Osteoblast (primary cell): ENCODE measurements around the gene PRUNE1. TPM values are rescaled to one million over a fixed set of nuclear protein-coding genes. Genes with fewer than 3 reads are reported as not detected.

Source experiments
- DNase-seq: peaks from one replicate; pipeline ENCODE4 v3.0.0; 2011; ENCODE audit warnings: low spot score, mixed read lengths; ENCODE audit not compliant: insufficient read length; ENCODE audit errors: missing footprints
- H2AFZ ChIP-seq: 2 replicates; pipeline ENCODE4 v1.6.0; 2011; ENCODE audit warnings: mild to moderate bottlenecking, low read length
- H3K27ac ChIP-seq: 2 replicates; pipeline ENCODE4 v1.5.1; 2011; ENCODE audit warnings: mild to moderate bottlenecking, low read depth, low read length, moderate library complexity
- H3K27me3 ChIP-seq: 2 replicates; pipeline ENCODE4 v1.6.0; 2012; ENCODE audit warnings: mild to moderate bottlenecking, control low read depth, inconsistent platforms, low read length, moderate library complexity; ENCODE audit not compliant: insufficient read depth
- H3K36me3 ChIP-seq: 2 replicates; pipeline ENCODE4 v1.5.1; 2011; ENCODE audit warnings: mild to moderate bottlenecking, low read length, control low read depth, moderate library complexity; ENCODE audit not compliant: insufficient read depth
- H3K4me1 ChIP-seq: 2 replicates; pipeline ENCODE4 v1.5.1; 2011; ENCODE audit warnings: mild to moderate bottlenecking, low read length, control low read depth, moderate library complexity; ENCODE audit not compliant: insufficient read depth
- H3K4me2 ChIP-seq: 2 replicates; pipeline ENCODE4 v1.6.0; 2011; ENCODE audit warnings: mild to moderate bottlenecking, low read length; ENCODE audit not compliant: insufficient read depth
- H3K4me3 ChIP-seq: fragments of 200-600 bp; sonication (generic); 3 replicates; pipeline ENCODE4 v1.5.1; 2012; ENCODE audit warnings: mild to moderate bottlenecking, low read length, inconsistent platforms; ENCODE audit not compliant: insufficient read depth
- H3K79me2 ChIP-seq: 2 replicates; pipeline ENCODE4 v1.6.0; 2012; ENCODE audit warnings: mild to moderate bottlenecking, low read length, control low read depth, inconsistent platforms; ENCODE audit not compliant: insufficient read depth
- H3K9me3 ChIP-seq: 2 replicates; pipeline ENCODE4 v1.5.1; 2011; ENCODE audit warnings: low read depth, low read length, control low read depth
- H4K20me1 ChIP-seq: 2 replicates; pipeline ENCODE4 v1.6.0; 2012; ENCODE audit warnings: mild to moderate bottlenecking, low read length, control low read depth; ENCODE audit not compliant: insufficient read depth
- total RNA-seq: library from RNA; depleted of rRNA; stranded (reverse); fragments of >200 nt; gene quantifications from 2 replicates; pipeline ENCODE4 v1.2.3, GENCODE V29; 2012
- TF ChIP-seq, protein P1 (sequence below): IDR thresholded peaks from 2 replicates; pipeline ENCODE4 v1.5.1; 2011; ENCODE audit warnings: mild to moderate bottlenecking, low read depth, low read length, moderate library complexity; ENCODE audit errors: extremely low read depth

Gene PRUNE1
- total RNA-seq, 1 donor = 11.6 TPM

DNA sequence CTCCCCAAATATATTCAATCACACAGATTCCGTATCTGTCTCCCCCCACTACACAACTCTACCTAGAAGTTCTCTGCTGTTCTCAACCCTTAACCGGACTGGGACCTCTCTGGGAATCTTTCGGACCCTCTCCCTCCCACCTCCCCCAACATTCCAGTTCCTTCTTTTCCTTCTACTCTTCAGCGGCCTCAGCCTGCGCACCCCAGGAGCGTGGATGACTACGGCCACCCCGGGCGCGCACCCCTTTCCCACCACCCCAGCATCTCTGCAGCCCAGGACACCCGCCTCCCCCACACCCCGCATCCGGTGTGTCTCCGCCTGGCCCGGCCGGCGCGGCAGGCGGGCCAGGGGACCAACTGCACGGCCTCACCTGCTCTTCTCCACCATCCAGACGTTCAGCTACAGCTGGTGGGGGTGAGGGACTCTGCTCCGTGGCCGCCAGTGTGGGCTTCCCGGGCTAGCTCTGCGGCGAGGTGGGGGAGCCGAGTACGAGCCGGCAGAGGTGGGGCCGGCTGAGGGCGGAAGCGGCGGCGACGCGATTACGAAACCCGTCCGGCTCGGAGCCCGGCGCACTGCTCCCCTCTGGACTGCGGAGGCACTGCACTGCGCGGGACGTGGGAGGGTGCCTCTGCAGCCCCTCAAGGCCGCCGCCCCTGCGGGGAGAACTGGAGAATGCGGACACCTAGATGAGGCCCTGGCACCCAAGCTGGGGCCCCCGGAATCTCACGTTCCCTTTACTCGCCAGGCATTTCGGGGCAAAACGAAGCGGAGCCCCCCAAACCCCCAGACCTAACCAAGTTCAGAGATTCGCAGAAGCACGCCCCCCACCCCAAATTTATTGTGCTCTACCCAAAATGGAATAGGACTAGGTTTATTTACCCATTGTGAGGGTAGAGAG is 51.1 kb downstream of the PRUNE1 start, which contains the start of gene CDC42SE1:
Gene CDC42SE1 (minus strand): TSS at position 514 of the 898 bp plus-strand sequence. CDS start 3,892 bp downstream, outside the sequence.
- peaks cover 43% of the 10 kb centered on the region for H3K4me1 ChIP-seq
- no peaks in the 10 kb centered on the region for H3K27me3 ChIP-seq
- peak within 1 kb of the TSS; percentile 100 for H3K4me2 ChIP-seq
- TF ChIP-seq, protein P1, sequence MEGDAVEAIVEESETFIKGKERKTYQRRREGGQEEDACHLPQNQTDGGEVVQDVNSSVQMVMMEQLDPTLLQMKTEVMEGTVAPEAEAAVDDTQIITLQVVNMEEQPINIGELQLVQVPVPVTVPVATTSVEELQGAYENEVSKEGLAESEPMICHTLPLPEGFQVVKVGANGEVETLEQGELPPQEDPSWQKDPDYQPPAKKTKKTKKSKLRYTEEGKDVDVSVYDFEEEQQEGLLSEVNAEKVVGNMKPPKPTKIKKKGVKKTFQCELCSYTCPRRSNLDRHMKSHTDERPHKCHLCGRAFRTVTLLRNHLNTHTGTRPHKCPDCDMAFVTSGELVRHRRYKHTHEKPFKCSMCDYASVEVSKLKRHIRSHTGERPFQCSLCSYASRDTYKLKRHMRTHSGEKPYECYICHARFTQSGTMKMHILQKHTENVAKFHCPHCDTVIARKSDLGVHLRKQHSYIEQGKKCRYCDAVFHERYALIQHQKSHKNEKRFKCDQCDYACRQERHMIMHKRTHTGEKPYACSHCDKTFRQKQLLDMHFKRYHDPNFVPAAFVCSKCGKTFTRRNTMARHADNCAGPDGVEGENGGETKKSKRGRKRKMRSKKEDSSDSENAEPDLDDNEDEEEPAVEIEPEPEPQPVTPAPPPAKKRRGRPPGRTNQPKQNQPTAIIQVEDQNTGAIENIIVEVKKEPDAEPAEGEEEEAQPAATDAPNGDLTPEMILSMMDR = peak; percentile 50
- peak; percentile 96 for DNase-seq
- peaks cover 27% of the 10 kb centered on the region for H3K36me3 ChIP-seq
- H3K27ac ChIP-seq = peak within 1 kb of the TSS; percentile 94
- H3K9me3 ChIP-seq = no peaks in the 10 kb centered on the region
- peaks cover 88% of the 10 kb centered on the region for H3K79me2 ChIP-seq
- H3K4me3 ChIP-seq = peak within 1 kb of the TSS; percentile 98
- peak within 1 kb of the TSS; percentile 95 for H2AFZ ChIP-seq
- peaks cover 40% of the 10 kb centered on the region for H4K20me1 ChIP-seq

DNA sequence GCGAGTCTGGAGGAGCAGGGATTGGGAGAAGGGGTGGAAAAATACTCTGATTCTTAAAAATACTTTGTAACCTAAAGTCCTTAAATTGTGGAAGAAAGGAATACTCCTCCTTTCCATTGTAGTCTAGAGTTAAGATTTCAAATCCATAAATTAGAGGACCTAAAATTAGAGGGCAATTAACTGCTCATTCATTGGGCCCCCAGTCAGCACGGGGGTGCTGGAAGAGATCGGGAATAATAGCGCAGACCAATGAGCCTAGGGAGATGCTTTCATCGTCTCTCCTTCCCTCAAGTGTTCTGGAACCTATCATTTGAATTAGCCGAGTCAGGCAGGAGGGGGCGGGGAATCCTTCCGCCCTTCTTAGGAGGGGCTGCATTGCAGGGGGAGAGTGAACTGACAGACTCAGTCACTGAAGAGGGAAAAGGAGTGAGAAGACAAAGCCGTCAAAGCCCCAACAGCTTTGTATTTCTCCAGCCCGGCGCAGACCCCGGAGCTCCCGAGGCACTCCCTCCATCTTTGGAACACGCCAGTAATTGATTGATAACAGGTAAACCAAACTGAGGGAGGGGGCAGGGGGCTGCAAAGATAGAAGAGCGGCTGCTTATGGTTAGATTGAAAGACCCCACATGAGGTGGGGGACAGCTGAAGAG is 51.9 kb downstream of the PRUNE1 start, which contains the start of gene MLLT11:
Gene MLLT11 (plus strand): TSS at position 391 of the 650 bp plus-strand sequence. CDS start 6,828 bp downstream, outside the sequence.
- H3K36me3 ChIP-seq = peaks cover 19% of the 10 kb centered on the region
- peak within 1 kb of the TSS; percentile 100 for H3K4me2 ChIP-seq
- peaks cover 88% of the 10 kb centered on the region for H3K79me2 ChIP-seq
- H3K4me3 ChIP-seq = peak within 1 kb of the TSS; percentile 98
- peak within 1 kb of the TSS; percentile 94 for H3K27ac ChIP-seq
- H3K4me1 ChIP-seq = peaks cover 43% of the 10 kb centered on the region
- peak within 1 kb of the TSS; percentile 95 for H2AFZ ChIP-seq
- TF ChIP-seq, protein P1 = no peak
- DNase-seq = peak; percentile 88
- no peaks in the 10 kb centered on the region for H3K9me3 ChIP-seq
- H4K20me1 ChIP-seq = peaks cover 34% of the 10 kb centered on the region
- no peaks in the 10 kb centered on the region for H3K27me3 ChIP-seq

DNA sequence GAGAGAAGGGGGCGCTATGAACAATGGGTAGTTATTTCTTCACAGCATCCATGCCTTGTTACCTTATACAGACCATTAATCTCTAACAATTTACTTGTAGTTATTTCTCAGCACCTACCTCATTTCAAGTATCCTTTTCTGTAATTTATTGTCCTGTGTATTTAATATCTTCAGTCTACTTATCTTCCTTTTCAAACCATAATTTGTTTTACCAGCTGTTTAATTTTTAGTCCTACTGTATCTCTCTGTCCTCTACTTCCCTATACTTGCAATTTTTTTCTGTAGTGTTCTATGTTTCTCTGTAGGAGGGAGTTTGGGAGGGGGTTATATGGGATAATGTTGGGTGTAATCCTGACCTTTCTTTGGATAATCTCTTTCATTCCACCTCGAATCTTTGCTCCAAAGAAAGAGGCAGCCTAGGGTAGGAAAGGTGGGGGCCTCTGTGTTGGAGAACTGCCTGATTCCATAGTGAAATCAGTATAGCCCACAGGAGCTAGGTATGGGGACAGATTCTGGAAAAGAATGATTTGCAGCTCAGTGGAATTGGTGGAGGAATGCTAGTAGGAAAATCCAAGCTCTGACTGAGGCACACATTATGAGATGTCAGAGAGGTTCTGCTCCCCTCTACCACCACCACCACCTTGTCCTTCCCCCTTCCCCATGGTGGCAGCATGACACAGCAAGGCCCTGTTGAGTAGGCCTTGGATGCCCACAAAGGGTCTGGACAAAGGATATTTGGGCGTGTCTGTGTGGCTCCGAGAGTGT is 52.6 kb downstream of the PRUNE1 start:
- DNase-seq = no peak
- TF ChIP-seq, protein P1 = no peak
- peak overlapping the region; percentile 100 for H3K4me2 ChIP-seq
- H3K27ac ChIP-seq = peak overlapping the region; percentile 94
- peaks cover 88% of the 10 kb centered on the region for H3K79me2 ChIP-seq
- peaks cover 27% of the 10 kb centered on the region for H4K20me1 ChIP-seq
- H3K36me3 ChIP-seq = peaks cover 12% of the 10 kb centered on the region
- peak overlapping the region; percentile 95 for H2AFZ ChIP-seq
- no peaks in the 10 kb centered on the region for H3K27me3 ChIP-seq
- H3K4me1 ChIP-seq = peaks cover 38% of the 10 kb centered on the region
- H3K9me3 ChIP-seq = no peaks in the 10 kb centered on the region
- H3K4me3 ChIP-seq = peak overlapping the region; percentile 98
